ENCODE measurements around the gene B4GALT3. TPM values are rescaled to one million over a fixed set of nuclear protein-coding genes. Genes with fewer than 3 reads are reported as not detected.

B4GALT3 gene
- total RNA-seq, 1 donor = 11.4 TPM

DNA sequence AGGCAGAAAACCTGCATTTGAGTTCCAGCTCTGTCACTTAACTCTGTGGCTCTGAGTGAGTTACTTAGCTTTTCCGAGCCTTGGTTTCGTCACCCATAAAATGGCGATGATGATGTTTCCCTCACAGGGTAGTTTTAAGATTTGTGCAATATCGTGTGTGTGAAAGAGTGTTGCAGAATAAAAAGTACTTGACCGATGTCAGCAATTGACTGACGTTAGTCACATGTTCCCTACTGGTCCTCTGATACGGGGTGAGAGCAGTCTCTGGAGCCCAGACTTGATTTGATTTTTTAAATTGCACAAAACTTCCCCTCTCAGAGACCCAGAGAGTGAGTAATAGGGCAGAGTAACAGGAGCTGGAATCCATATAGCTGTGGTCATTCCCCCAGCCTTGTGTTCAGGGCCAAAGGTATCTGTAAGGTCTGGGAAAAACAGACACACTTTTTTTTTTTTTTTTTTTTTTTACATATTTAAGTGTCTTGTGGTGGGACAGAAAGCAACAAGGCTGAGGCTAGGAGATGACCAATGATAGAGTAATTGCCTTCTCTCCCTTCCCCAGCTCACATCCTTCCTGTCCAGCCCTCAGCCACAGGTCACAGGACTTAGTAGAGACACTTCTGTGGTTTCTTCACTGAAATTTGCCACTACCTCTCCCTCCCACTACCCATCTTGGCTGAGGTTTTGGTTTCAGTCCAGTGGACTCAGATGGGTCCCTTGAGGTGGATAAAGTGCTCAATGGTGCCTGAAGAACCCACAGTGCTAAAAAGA is 39.8 kb upstream of the B4GALT3 start:
- peak; percentile 71 for DNase-seq (ENCODE audit: low read depth)
- no peak for TF ChIP-seq CTCF (IDR thresholded peaks at IDR 0.05; ENCODE audit: insufficient read depth, low read length)
- no peak overlapping the region for H3K4me3 ChIP-seq (ENCODE audit: low read depth, low read length)

GRCh38 chr1:161215076-161215475 is 37.8 kb upstream of the B4GALT3 start, which contains the start of gene FCER1G:
Gene FCER1G, plus strand, starts transcription at chr1:161215295. Its CDS starts 27 bp downstream, at chr1:161215322.
- no peak within 1 kb of the TSS for H3K4me3 ChIP-seq (ENCODE audit: low read depth, low read length)
- TF ChIP-seq CTCF (IDR thresholded peaks at IDR 0.05; ENCODE audit: insufficient read depth, low read length) = no peak
- no peak for DNase-seq (ENCODE audit: low read depth)

GRCh38 chr1:161214369-161214768 is 37.1 kb upstream of the B4GALT3 start:
- DNase-seq (ENCODE audit: low read depth) = no peak
- no peak for TF ChIP-seq CTCF (IDR thresholded peaks at IDR 0.05; ENCODE audit: insufficient read depth, low read length)

DNA sequence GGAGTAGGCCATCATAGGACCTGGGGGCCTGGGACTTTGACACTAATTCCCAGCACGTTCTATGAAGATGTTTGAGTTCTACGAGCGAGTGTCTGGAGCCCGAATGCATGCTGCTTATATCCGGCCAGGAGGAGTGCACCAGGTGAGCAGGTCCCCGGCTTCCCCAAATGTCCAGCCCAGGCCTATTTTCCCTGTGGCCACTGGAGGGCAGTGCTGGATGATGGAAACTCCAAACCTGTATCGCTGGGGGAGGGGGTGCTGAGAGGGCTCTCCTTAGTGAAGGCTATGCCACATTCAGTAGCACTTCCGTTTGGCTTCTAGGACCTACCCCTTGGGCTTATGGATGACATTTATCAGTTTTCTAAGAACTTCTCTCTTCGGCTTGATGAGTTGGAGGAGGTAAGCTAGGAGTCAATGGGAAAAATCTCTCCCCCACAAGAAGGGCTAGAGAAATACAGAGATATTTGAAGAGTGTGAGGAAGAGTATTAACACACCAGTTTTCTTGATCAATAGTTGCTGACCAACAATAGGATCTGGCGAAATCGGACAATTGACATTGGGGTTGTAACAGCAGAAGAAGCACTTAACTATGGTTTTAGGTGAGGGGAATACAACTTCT is 32.6 kb upstream of the B4GALT3 start:
- TF ChIP-seq CTCF (IDR thresholded peaks at IDR 0.05; ENCODE audit: insufficient read depth, low read length) = peak; percentile 94
- DNase-seq (ENCODE audit: low read depth) = peak; percentile 68
- H3K4me3 ChIP-seq (ENCODE audit: low read depth, low read length) = no peak overlapping the region

More at GRCh38 chr1:161214369-161214768, 37.1 kb upstream of the B4GALT3 start:
- H3K4me3 ChIP-seq (ENCODE audit: low read depth, low read length) = no peak overlapping the region

- TF ChIP-seq CTCF (IDR thresholded peaks at IDR 0.05; ENCODE audit: insufficient read depth, low read length) = no peak
- no peak for DNase-seq (ENCODE audit: low read depth)
- no peak overlapping the region for H3K4me3 ChIP-seq (ENCODE audit: low read depth, low read length)
These were observed 29.9 kb upstream of the B4GALT3 start for GRCh38 chr1:161207173-161207572.

DNA sequence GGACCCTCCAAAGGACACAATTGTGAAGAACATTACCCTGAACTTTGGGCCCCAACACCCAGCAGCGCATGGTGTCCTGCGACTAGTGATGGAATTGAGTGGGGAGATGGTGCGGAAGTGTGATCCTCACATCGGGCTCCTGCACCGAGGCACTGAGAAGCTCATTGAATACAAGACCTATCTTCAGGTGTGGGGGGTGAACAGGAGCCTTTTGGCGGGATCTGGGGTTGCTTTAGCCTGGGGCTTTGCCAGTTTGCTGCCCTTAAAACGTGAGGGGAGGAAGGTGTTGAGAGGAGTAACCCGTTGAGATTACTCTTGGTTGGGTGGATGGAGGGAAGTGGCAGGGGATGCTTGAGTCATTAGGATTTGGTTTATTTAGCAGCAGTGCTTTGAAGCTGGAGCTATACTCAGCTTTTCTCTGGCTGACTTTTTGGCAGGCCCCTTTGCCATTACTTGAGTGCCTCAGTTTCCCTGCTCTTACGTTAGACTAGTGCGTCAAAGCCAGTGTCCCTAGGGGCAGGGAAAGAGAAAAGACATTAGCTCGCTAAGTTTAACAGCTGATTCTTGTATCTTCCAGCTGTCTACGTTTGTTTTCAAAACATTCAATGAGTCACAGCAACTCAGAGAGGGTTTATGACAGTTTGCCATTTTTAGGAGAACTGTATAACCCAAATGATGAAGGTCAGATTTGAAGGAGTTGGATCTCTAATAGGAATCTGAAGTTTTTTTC is 29.3 kb upstream of the B4GALT3 start:
- TF ChIP-seq CTCF (IDR thresholded peaks at IDR 0.05; ENCODE audit: insufficient read depth, low read length) = no peak
- no peak overlapping the region for H3K4me3 ChIP-seq (ENCODE audit: low read depth, low read length)
- no peak for DNase-seq (ENCODE audit: low read depth)
